A549 (cell line): ENCODE results near the gene HNRNPA0. TPM values are rescaled to one million over a fixed set of nuclear protein-coding genes. Genes with fewer than 3 reads are reported as not detected.

Source experiments
- ATAC-seq, 2 experiments: fragments of 200-7000 bp in 1 of 2; fragments of >200 bp in 1 of 2; cut with Nextera tagmentation in 1 of 2; cut with Tn5 transposase in 1 of 2; 3 replicates each; pipeline versions ENCODE4 v1.8.0 to v1.9.1; 2018 to 2020; ENCODE audit warnings: mild to moderate bottlenecking in 1 of 2, moderate library complexity in 1 of 2
- CTCF ChIA-PET: fragments of 300-600 bp; sonication (Branson Sonifier 250); formaldehyde crosslinking; extraction: SDS; loops from one replicate; lab custom pipeline; 2021; ENCODE audit warnings: antibody characterized with exemption, inconsistent platforms; lab: Yijun Ruan, JAX
- POLR2A ChIA-PET: fragments of 350-600 bp; formaldehyde crosslinking; extraction: SDS; loops from one replicate; lab custom pipeline; 2021; ENCODE audit warnings: antibody characterized with exemption, inconsistent platforms; lab: Yijun Ruan, JAX
- DNase-seq, 2 experiments: peaks; one replicate each; pipeline versions ENCODE4 v3.0.0 to v3.0.0-alpha.2; 2011 to 2016; ENCODE audit warnings: low read depth in 1 of 2, low spot score in 1 of 2
- FAIRE-seq: peaks from 2 replicates; lab custom pipeline; 2011; peaks lifted over from hg19 to GRCh38; lab: Jason Lieb, UNC
- H3K27ac ChIP-seq, 2 experiments: fragments of >200 bp; sonication (Bioruptor Twin); formaldehyde crosslinking; 3 replicates each; pipeline ENCODE4 v1.5.1; 2016 to 2017
- H3K4me1 ChIP-seq: fragments of >200 bp; sonication (Bioruptor Twin); formaldehyde crosslinking; 3 replicates; pipeline ENCODE4 v1.6.1; 2016
- H3K4me2 ChIP-seq: fragments of >200 bp; sonication (Bioruptor Twin); formaldehyde crosslinking; 3 replicates; pipeline ENCODE4 v1.6.1; 2016
- H3K4me3 ChIP-seq: fragments of >200 bp; sonication (Bioruptor Twin); formaldehyde crosslinking; 3 replicates; pipeline ENCODE4 v1.5.1; 2016
- H3K9me3 ChIP-seq: fragments of >200 bp; sonication (Bioruptor Twin); formaldehyde crosslinking; 3 replicates; pipeline ENCODE4 v1.6.1; 2016
- ATOH8 ChIP-seq: fragments of 250-450 bp; sonication (Bioruptor Pico); IDR thresholded peaks from 2 replicates; pipeline ENCODE4 v1.5.0; 2020; ENCODE audit warnings: low read depth, mild to moderate bottlenecking, moderate library complexity
- CBX2 ChIP-seq: fragments of 200-600 bp; sonication (generic); IDR thresholded peaks from 2 replicates; pipeline ENCODE4 v1.6.1; 2016; ENCODE audit warnings: low read depth, mild to moderate bottlenecking, borderline replicate concordance
- CBX8 ChIP-seq: fragments of 200-600 bp; sonication (generic); IDR thresholded peaks from 2 replicates; pipeline ENCODE4 v1.6.1; 2016
- CEBPB ChIP-seq, 2 experiments: fragments of >200 bp in 1 of 2; sonication (Bioruptor Twin) in 1 of 2; formaldehyde crosslinking in 1 of 2; IDR thresholded peaks; 2 replicates each; pipeline ENCODE4 v1.6.1; 2012 to 2016
- EHF ChIP-seq: fragments of 250-450 bp; sonication (Bioruptor Pico); IDR thresholded peaks from 2 replicates; pipeline ENCODE4 v1.5.0; 2020; ENCODE audit warnings: mild to moderate bottlenecking
- EP300 ChIP-seq, 2 experiments: fragments of >200 bp; sonication (Bioruptor Twin); formaldehyde crosslinking; IDR thresholded peaks; 2 replicates in 1 of 2; 3 replicates in 1 of 2; pipeline ENCODE4 v1.6.1; 2016 to 2017
- ESRRA ChIP-seq: fragments of 150-350 bp; IDR thresholded peaks from 2 replicates; pipeline ENCODE4 v1.6.1; 2014; ENCODE audit warnings: mild to moderate bottlenecking, low read length, borderline replicate concordance
- HEYL ChIP-seq: fragments of 250-450 bp; sonication (Bioruptor Pico); IDR thresholded peaks from 2 replicates; pipeline ENCODE4 v1.8.0; 2021; ENCODE audit warnings: mild to moderate bottlenecking, moderate library complexity
- KDM1A ChIP-seq: fragments of 200-600 bp; sonication (generic); IDR thresholded peaks from 2 replicates; pipeline ENCODE4 v1.6.1; 2016; ENCODE audit warnings: low read depth, mild to moderate bottlenecking
- MAFK ChIP-seq: fragments of 450-650 bp; IDR thresholded peaks from 2 replicates; pipeline ENCODE4 v1.6.1; 2014; ENCODE audit not compliant: partially characterized antibody
- NFE2L2 ChIP-seq: fragments of 150-350 bp; conservative IDR thresholded peaks from 2 replicates; pipeline ENCODE4 v1.6.1; 2014; ENCODE audit warnings: low read length
- NPAS2 ChIP-seq: fragments of 250-450 bp; sonication (Bioruptor Pico); IDR thresholded peaks from 2 replicates; pipeline ENCODE4 v1.8.0; 2022; ENCODE audit warnings: mild to moderate bottlenecking, moderate library complexity, borderline replicate concordance
- PHF8 ChIP-seq: fragments of 200-600 bp; sonication (generic); IDR thresholded peaks from 2 replicates; pipeline ENCODE4 v1.6.1; 2016; ENCODE audit warnings: low read depth, mild to moderate bottlenecking, antibody characterized with exemption, moderate library complexity, borderline replicate concordance
- POLR2AphosphoS2 ChIP-seq: conservative IDR thresholded peaks from 2 replicates; pipeline ENCODE4 v1.6.1; 2012; ENCODE audit warnings: low read length, improper control_type of control experiment, inconsistent platforms
- RAD21 ChIP-seq, 2 experiments: fragments of >200 bp in 1 of 2; sonication (Bioruptor Twin) in 1 of 2; formaldehyde crosslinking in 1 of 2; IDR thresholded peaks in 1 of 2; conservative IDR thresholded peaks in 1 of 2; 2 replicates in 1 of 2; 3 replicates in 1 of 2; pipeline ENCODE4 v1.6.1; 2012 to 2018; ENCODE audit warnings: inconsistent platforms in 1 of 2
- RNF2 ChIP-seq: fragments of 200-600 bp; sonication (generic); IDR thresholded peaks from 2 replicates; pipeline ENCODE4 v1.6.1; 2016; ENCODE audit warnings: low read depth, mild to moderate bottlenecking, antibody characterized with exemption, moderate library complexity, borderline replicate concordance
- SMC3 ChIP-seq: fragments of >200 bp; sonication (Bioruptor Twin); formaldehyde crosslinking; IDR thresholded peaks from 3 replicates; pipeline ENCODE4 v1.6.1; 2018; ENCODE audit warnings: inconsistent platforms
- TFCP2L1 ChIP-seq: fragments of 250-450 bp; sonication (Bioruptor Pico); IDR thresholded peaks from 2 replicates; pipeline ENCODE4 v1.5.0; 2021; ENCODE audit warnings: mild to moderate bottlenecking
- USF2 ChIP-seq: fragments of 450-650 bp; IDR thresholded peaks from 2 replicates; pipeline ENCODE4 v1.6.1; 2014; ENCODE audit warnings: antibody characterized with exemption
- ZNF302 ChIP-seq: fragments of 250-450 bp; sonication (Bioruptor Pico); IDR thresholded peaks from 2 replicates; pipeline ENCODE4 v1.9.0; 2021; ENCODE audit warnings: inconsistent platforms, mild to moderate bottlenecking, moderate library complexity
- ZSCAN20 ChIP-seq: fragments of 250-450 bp; sonication (Bioruptor Pico); IDR thresholded peaks from 2 replicates; pipeline ENCODE4 v1.8.0; 2022; ENCODE audit warnings: mild to moderate bottlenecking, moderate library complexity
- WGBS: methylation state at CpG from one replicate; pipeline ENCODE4 v1.1.6; 2017; ENCODE audit errors: missing lambda C conversion rate; 5-methylcytosine and 5-hydroxymethylcytosine counted together
- polyA plus RNA-seq, 4 experiments: library from polyadenylated mRNA; depleted of rRNA in 3 of 4; stranded (reverse); fragments of >200 nt; fragmentation: RNase III in 1 of 4; extraction: RNeasy Plus Mini Kit Qiagen cat#74134 plus additional on column Dnase treatment in 1 of 4; gene quantifications; 2 replicates in 3 of 4; 3 replicates in 1 of 4; pipeline ENCODE4 v1.2.3, GENCODE V29; 2011 to 2017

HNRNPA0 gene
- polyA plus RNA-seq, 2 of the 4 experiments (the other 2 are of a cell fraction) = 17.0 to 49.4 TPM

- ATAC-seq (no peak), FAIRE-seq (no peak), DNase-seq (no peak)
- no peak for TF ChIP-seq EP300 (IDR thresholded peaks at IDR 0.05)
- no peak for TF ChIP-seq MAFK
- TF ChIP-seq ZSCAN20 (CRISPR knock-in tag) = no peak
- no peak for TF ChIP-seq CBX8
- no peak for TF ChIP-seq USF2
- TF ChIP-seq ZNF302 = no peak
- TF ChIP-seq HEYL = no peak
- TF ChIP-seq NFE2L2 = no peak
- no peak for TF ChIP-seq SMC3
- TF ChIP-seq PHF8 = no peak
- no peak for TF ChIP-seq CBX2
- TF ChIP-seq POLR2AphosphoS2 = no peak
- no peak for TF ChIP-seq NPAS2 (CRISPR knock-in tag)
- no peak for TF ChIP-seq KDM1A
- TF ChIP-seq RAD21 (conservative IDR thresholded peaks at IDR 0.05 in 1 of 2, IDR thresholded peaks at IDR 0.05 in 1 of 2) = no peak
- no peak for TF ChIP-seq EHF
- TF ChIP-seq RNF2 = no peak
- TF ChIP-seq TFCP2L1 (CRISPR knock-in tag) = no peak
- no peak for TF ChIP-seq ESRRA
- TF ChIP-seq ATOH8 (CRISPR knock-in tag) = no peak
- CTCF ChIA-PET = interaction anchor here (1.2 kb wide), 1 partner anchor 11 kb away, joined by 3 read pairs; no protein-coding TSS in a partner anchor
- Histone ChIP-seq H3K4me3 (no peak overlapping the region), H3K27ac (no peak overlapping the region), H3K4me2 (no peak overlapping the region), H3K4me1 (no peaks in the 10 kb centered on the region), H3K9me3 (no peaks in the 10 kb centered on the region)
- 0% methylated on average over 1 of the region's 1 CpG for WGBS
- POLR2A ChIA-PET = no interaction called here
Measured at GRCh38 chr5:137696481-137696880, 57.7 kb downstream of the HNRNPA0 start.

GRCh38 chr5:137695651-137696428 lies 58.3 kb downstream of the HNRNPA0 start:
- FAIRE-seq (no peak), ATAC-seq (no peak), DNase-seq (no peak)
- H3K4me3 ChIP-seq = no peak overlapping the region
- 57% methylated on average over 4 of the region's 4 CpGs for WGBS
- ChIA-PET CTCF (interaction anchor here (1.2 to 1.6 kb wide), 2 partner anchors 12 to 47 kb away, joined by 3 read pairs; no protein-coding TSS in a partner anchor), POLR2A (no interaction called here)
- TF ChIP-seq CEBPB (IDR thresholded peaks at IDR 0.05) (no peak), MAFK (peak; percentile 7)
- no peak overlapping the region for H3K27ac ChIP-seq
- no peaks in the 10 kb centered on the region for H3K9me3 ChIP-seq
- H3K4me2 ChIP-seq = no peak overlapping the region
- no peaks in the 10 kb centered on the region for H3K4me1 ChIP-seq

Other genes starting within 250 kb of the HNRNPA0 start
- gene KLHL3, start 18.3 kb downstream of the HNRNPA0 start, polyA plus RNA-seq (2011; rRNA removed) = 1.1 and 1.4 TPM in 2 replicates
- 0.31 to 0.46 TPM (median 0.35 TPM) in 3 replicates for gene KLHL3, start 18.3 kb downstream of the HNRNPA0 start, polyA plus RNA-seq (2017; fragmentation: RNase III; extraction: RNeasy Plus Mini Kit Qiagen cat#74134 plus additional on column Dnase treatment)
- 0.08 and 0.13 TPM in 2 replicates for gene MYOT, start 113.5 kb upstream of the HNRNPA0 start, polyA plus RNA-seq (2011; rRNA removed)
- not detected in 3 replicates for gene MYOT, start 113.5 kb upstream of the HNRNPA0 start, polyA plus RNA-seq (2017; fragmentation: RNase III; extraction: RNeasy Plus Mini Kit Qiagen cat#74134 plus additional on column Dnase treatment)
- 0.05 TPM in 1 of 2 replicates, not detected in the other for gene PKD2L2, start 135.1 kb upstream of the HNRNPA0 start, polyA plus RNA-seq (2011; rRNA removed)
- gene PKD2L2, start 135.1 kb upstream of the HNRNPA0 start, polyA plus RNA-seq (2017; fragmentation: RNase III; extraction: RNeasy Plus Mini Kit Qiagen cat#74134 plus additional on column Dnase treatment) = 0.04 TPM in 1 of 3 replicates, not detected in the others